ENCODE data around the gene CHAF1B.

DNA sequence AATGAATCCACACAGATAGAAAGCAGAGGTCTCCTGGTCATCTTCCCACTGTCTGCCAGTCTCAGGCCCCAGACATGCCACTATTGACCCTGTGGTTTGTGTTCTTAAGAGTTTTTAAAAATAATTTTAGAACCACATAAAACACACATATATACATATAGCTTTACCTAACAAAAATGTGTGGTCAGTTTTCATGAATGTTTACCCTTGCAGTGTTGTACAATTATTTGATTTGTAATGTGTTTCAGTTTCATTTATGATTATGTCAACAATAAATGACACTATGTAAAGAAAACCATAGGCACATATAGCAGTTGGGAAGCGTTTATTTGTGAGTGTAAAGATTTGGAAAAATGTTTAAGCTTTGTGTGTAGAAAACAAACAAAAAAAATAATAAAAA lies 17.1 kb downstream of the CHAF1B start:
- TF ChIP-seq POLR2A (IDR thresholded peaks at IDR 0.05; ENCODE audit: low read length): no peak
- TF ChIP-seq GATA1 (IDR thresholded peaks at IDR 0.05; ENCODE audit: low read depth, low read length): no peak

Data from erythroblast (primary cell).